A549 (cell line): ENCODE data around the gene NFILZ. TPM values are rescaled to one million over a fixed set of nuclear protein-coding genes. Genes with fewer than 3 reads are reported as not detected.

Experiments
- ATAC-seq, 2 experiments: fragments of 200-7000 bp in 1 of 2; fragments of >200 bp in 1 of 2; cut with Nextera tagmentation in 1 of 2; cut with Tn5 transposase in 1 of 2; 3 replicates each; pipeline versions ENCODE4 v1.8.0 to v1.9.1; 2018 to 2020; ENCODE audit warnings: mild to moderate bottlenecking in 1 of 2, moderate library complexity in 1 of 2
- CTCF ChIA-PET: fragments of 300-600 bp; sonication (Branson Sonifier 250); formaldehyde crosslinking; extraction: SDS; loops from one replicate; lab custom pipeline; 2021; ENCODE audit warnings: antibody characterized with exemption, inconsistent platforms; lab: Yijun Ruan, JAX
- POLR2A ChIA-PET: fragments of 350-600 bp; formaldehyde crosslinking; extraction: SDS; loops from one replicate; lab custom pipeline; 2021; ENCODE audit warnings: antibody characterized with exemption, inconsistent platforms; lab: Yijun Ruan, JAX
- DNase-seq, 2 experiments: peaks; one replicate each; pipeline versions ENCODE4 v3.0.0 to v3.0.0-alpha.2; 2011 to 2016; ENCODE audit warnings: low read depth in 1 of 2, low spot score in 1 of 2
- FAIRE-seq: peaks from 2 replicates; lab custom pipeline; 2011; peaks lifted over from hg19 to GRCh38; lab: Jason Lieb, UNC
- H3K27ac ChIP-seq, 2 experiments: fragments of >200 bp; sonication (Bioruptor Twin); formaldehyde crosslinking; 3 replicates each; pipeline ENCODE4 v1.5.1; 2016 to 2017
- H3K4me1 ChIP-seq: fragments of >200 bp; sonication (Bioruptor Twin); formaldehyde crosslinking; 3 replicates; pipeline ENCODE4 v1.6.1; 2016
- H3K4me2 ChIP-seq: fragments of >200 bp; sonication (Bioruptor Twin); formaldehyde crosslinking; 3 replicates; pipeline ENCODE4 v1.6.1; 2016
- H3K4me3 ChIP-seq: fragments of >200 bp; sonication (Bioruptor Twin); formaldehyde crosslinking; 3 replicates; pipeline ENCODE4 v1.5.1; 2016
- H3K9me3 ChIP-seq: fragments of >200 bp; sonication (Bioruptor Twin); formaldehyde crosslinking; 3 replicates; pipeline ENCODE4 v1.6.1; 2016
- ATOH8 ChIP-seq: fragments of 250-450 bp; sonication (Bioruptor Pico); IDR thresholded peaks from 2 replicates; pipeline ENCODE4 v1.5.0; 2020; ENCODE audit warnings: low read depth, mild to moderate bottlenecking, moderate library complexity
- CHD2 ChIP-seq: fragments of 150-350 bp; IDR thresholded peaks from 2 replicates; pipeline ENCODE4 v1.6.1; 2014; ENCODE audit warnings: low read length; ENCODE audit not compliant: partially characterized antibody
- EHF ChIP-seq: fragments of 250-450 bp; sonication (Bioruptor Pico); IDR thresholded peaks from 2 replicates; pipeline ENCODE4 v1.5.0; 2020; ENCODE audit warnings: mild to moderate bottlenecking
- ELK1 ChIP-seq: fragments of 150-350 bp; IDR thresholded peaks from 2 replicates; pipeline ENCODE4 v1.6.1; 2014; ENCODE audit warnings: low read depth, mild to moderate bottlenecking, low read length
- ESRRA ChIP-seq: fragments of 150-350 bp; IDR thresholded peaks from 2 replicates; pipeline ENCODE4 v1.6.1; 2014; ENCODE audit warnings: mild to moderate bottlenecking, low read length, borderline replicate concordance
- GATA3 ChIP-seq: IDR thresholded peaks from 2 replicates; pipeline ENCODE4 v1.6.1; 2012; ENCODE audit warnings: borderline replicate concordance
- HEYL ChIP-seq: fragments of 250-450 bp; sonication (Bioruptor Pico); IDR thresholded peaks from 2 replicates; pipeline ENCODE4 v1.8.0; 2021; ENCODE audit warnings: mild to moderate bottlenecking, moderate library complexity
- HMGXB4 ChIP-seq: fragments of 250-450 bp; sonication (Bioruptor Pico); IDR thresholded peaks from 2 replicates; pipeline ENCODE4 v1.5.0; 2021; ENCODE audit warnings: mild to moderate bottlenecking, moderate library complexity, borderline replicate concordance
- HOXA7 ChIP-seq: fragments of 250-450 bp; sonication (Bioruptor Pico); IDR thresholded peaks from 2 replicates; pipeline ENCODE4 v1.5.0; 2020; ENCODE audit warnings: mild to moderate bottlenecking, moderate library complexity
- HOXB13 ChIP-seq: fragments of 250-450 bp; sonication (Bioruptor Pico); IDR thresholded peaks from 2 replicates; pipeline ENCODE4 v1.5.0; 2020; ENCODE audit warnings: low read depth, mild to moderate bottlenecking, moderate library complexity
- JUNB ChIP-seq: fragments of >200 bp; sonication (Bioruptor Twin); formaldehyde crosslinking; IDR thresholded peaks from 2 replicates; pipeline ENCODE4 v1.6.1; 2016
- KDM1A ChIP-seq: fragments of 200-600 bp; sonication (generic); IDR thresholded peaks from 2 replicates; pipeline ENCODE4 v1.6.1; 2016; ENCODE audit warnings: low read depth, mild to moderate bottlenecking
- MAFK ChIP-seq: fragments of 450-650 bp; IDR thresholded peaks from 2 replicates; pipeline ENCODE4 v1.6.1; 2014; ENCODE audit not compliant: partially characterized antibody
- MAZ ChIP-seq: fragments of 150-350 bp; IDR thresholded peaks from 2 replicates; pipeline ENCODE4 v1.6.1; 2014; ENCODE audit warnings: antibody characterized with exemption, low read depth, low read length, borderline replicate concordance
- MYC ChIP-seq: IDR thresholded peaks from 2 replicates; pipeline ENCODE4 v1.6.1; 2012; ENCODE audit warnings: mild to moderate bottlenecking, inconsistent platforms, low read length, improper control_type of control experiment, borderline replicate concordance
- NPAS2 ChIP-seq: fragments of 250-450 bp; sonication (Bioruptor Pico); IDR thresholded peaks from 2 replicates; pipeline ENCODE4 v1.8.0; 2022; ENCODE audit warnings: mild to moderate bottlenecking, moderate library complexity, borderline replicate concordance
- NR3C1 ChIP-seq: fragments of >200 bp; sonication (Bioruptor Twin); formaldehyde crosslinking; IDR thresholded peaks from 3 replicates; pipeline ENCODE4 v1.6.1; 2017
- PHF8 ChIP-seq: fragments of 200-600 bp; sonication (generic); IDR thresholded peaks from 2 replicates; pipeline ENCODE4 v1.6.1; 2016; ENCODE audit warnings: low read depth, mild to moderate bottlenecking, antibody characterized with exemption, moderate library complexity, borderline replicate concordance
- POLR2A ChIP-seq: IDR thresholded peaks from 2 replicates; pipeline ENCODE4 v1.6.1; 2012; ENCODE audit warnings: mild to moderate bottlenecking, low read length
- REST ChIP-seq: fragments of 200-600 bp; sonication (generic); IDR thresholded peaks from 2 replicates; pipeline ENCODE4 v1.6.1; 2016; ENCODE audit warnings: antibody characterized with exemption, mild to moderate bottlenecking, moderate library complexity
- SREBF2 ChIP-seq: fragments of 450-650 bp; IDR thresholded peaks from 2 replicates; pipeline ENCODE4 v1.6.1; 2014; ENCODE audit warnings: mild to moderate bottlenecking, moderate library complexity
- TFCP2L1 ChIP-seq: fragments of 250-450 bp; sonication (Bioruptor Pico); IDR thresholded peaks from 2 replicates; pipeline ENCODE4 v1.5.0; 2021; ENCODE audit warnings: mild to moderate bottlenecking
- TP53 ChIP-seq: fragments of 250-450 bp; sonication (Bioruptor Pico); IDR thresholded peaks from 2 replicates; pipeline ENCODE4 v1.5.0; 2021; ENCODE audit warnings: mild to moderate bottlenecking, moderate library complexity
- WGBS: methylation state at CpG from one replicate; pipeline ENCODE4 v1.1.6; 2017; ENCODE audit errors: missing lambda C conversion rate; 5-methylcytosine and 5-hydroxymethylcytosine counted together
- polyA plus RNA-seq, 4 experiments: library from polyadenylated mRNA; depleted of rRNA in 3 of 4; stranded (reverse); fragments of >200 nt; fragmentation: RNase III in 1 of 4; extraction: RNeasy Plus Mini Kit Qiagen cat#74134 plus additional on column Dnase treatment in 1 of 4; gene quantifications; 2 replicates in 3 of 4; 3 replicates in 1 of 4; pipeline ENCODE4 v1.2.3, GENCODE V29; 2011 to 2017

Gene NFILZ
- polyA plus RNA-seq, 2 of the 4 experiments (the other 2 are of a cell fraction), result not detected

GRCh38 chr19:8662263-8662662 is 31.8 kb downstream of the NFILZ start:
- DNase-seq (no peak), FAIRE-seq (no peak), ATAC-seq (no peak)
- no peaks in the 10 kb centered on the region for H3K4me1 ChIP-seq
- TF ChIP-seq TP53 (CRISPR knock-in tag) (no peak), HOXB13 (no peak), NR3C1 (no peak), TFCP2L1 (CRISPR knock-in tag) (no peak), POLR2A (no peak), MAFK (no peak), MYC (no peak), ATOH8 (no peak), CHD2 (no peak), PHF8 (no peak), EHF (CRISPR knock-in tag) (no peak)
- H3K4me3 ChIP-seq, result no peak overlapping the region
- 55% methylated on average over 4 of the region's 4 CpGs for WGBS
- ChIA-PET POLR2A (no interaction called here), CTCF (no interaction called here)
- no peak overlapping the region for H3K4me2 ChIP-seq
- H3K9me3 ChIP-seq, result no peaks in the 10 kb centered on the region
- no peak overlapping the region for H3K27ac ChIP-seq

GRCh38 chr19:8663920-8664670 is 33.7 kb downstream of the NFILZ start:
- TF ChIP-seq HMGXB4 (CRISPR knock-in tag) (no peak), NPAS2 (CRISPR knock-in tag) (no peak), TP53 (CRISPR knock-in tag) (no peak), NR3C1 (no peak), ATOH8 (no peak), MAZ (no peak), HOXA7 (CRISPR knock-in tag) (no peak), JUNB (no peak)
- CTCF ChIA-PET, result interaction anchor here (1.5 to 2.1 kb wide), 2 partner anchors 9 to 10 kb away, joined by 4 to 11 read pairs; no protein-coding TSS in a partner anchor

GRCh38 chr19:8664671-8665057 is 34.2 kb downstream of the NFILZ start:
- CTCF ChIA-PET, result interaction anchor here (2.1 kb wide), 1 partner anchor 10 kb away, joined by 11 read pairs; no protein-coding TSS in a partner anchor
- H3K4me3 ChIP-seq, result no peak overlapping the region
- 66% methylated on average over 2 of the region's 4 CpGs for WGBS
- ATAC-seq (no peak), DNase-seq (no peak), FAIRE-seq (no peak)
- no peak overlapping the region for H3K4me2 ChIP-seq
- no peaks in the 10 kb centered on the region for H3K4me1 ChIP-seq
- H3K27ac ChIP-seq, result no peak overlapping the region
- TF ChIP-seq REST, result no peak
- TF ChIP-seq HOXB13, result no peak
- no peak for TF ChIP-seq GATA3
- TF ChIP-seq KDM1A, result no peak
- no peak for TF ChIP-seq ESRRA
- no peak for TF ChIP-seq SREBF2
- no peak for TF ChIP-seq NR3C1
- no peak for TF ChIP-seq MYC
- TF ChIP-seq ELK1, result no peak
- TF ChIP-seq HEYL (CRISPR knock-in tag), result no peak
- TF ChIP-seq EHF (CRISPR knock-in tag), result no peak
- TF ChIP-seq, all 56 proteins: peak for 0
- H3K9me3 ChIP-seq, result no peaks in the 10 kb centered on the region
- POLR2A ChIA-PET, result no interaction called here

More at GRCh38 chr19:8663920-8664670, 33.7 kb downstream of the NFILZ start:
- Histone ChIP-seq H3K27ac (no peak overlapping the region), H3K4me2 (no peak overlapping the region), H3K4me3 (no peak overlapping the region), H3K4me1 (no peaks in the 10 kb centered on the region), H3K9me3 (no peaks in the 10 kb centered on the region)
- DNase-seq, result no peak
- FAIRE-seq, result no peak
- WGBS, result 18% methylated on average over 5 of the region's 22 CpGs
- POLR2A ChIA-PET, result no interaction called here
- no peak for ATAC-seq
